Activated CD4-positive, CD25-positive, alpha-beta regulatory T cell treated with anti-CD3 and anti-CD28 coated beads, Interleukin-2, amount 50 U/mL, for 16 hours (primary cell): Measurements from ENCODE around the gene HECA.

Source experiments
- DNase-seq: peaks from one replicate; pipeline ENCODE4 v3.0.0-alpha.2; 2020; ENCODE audit warnings: low read depth, low spot score

HECA gene

DNA sequence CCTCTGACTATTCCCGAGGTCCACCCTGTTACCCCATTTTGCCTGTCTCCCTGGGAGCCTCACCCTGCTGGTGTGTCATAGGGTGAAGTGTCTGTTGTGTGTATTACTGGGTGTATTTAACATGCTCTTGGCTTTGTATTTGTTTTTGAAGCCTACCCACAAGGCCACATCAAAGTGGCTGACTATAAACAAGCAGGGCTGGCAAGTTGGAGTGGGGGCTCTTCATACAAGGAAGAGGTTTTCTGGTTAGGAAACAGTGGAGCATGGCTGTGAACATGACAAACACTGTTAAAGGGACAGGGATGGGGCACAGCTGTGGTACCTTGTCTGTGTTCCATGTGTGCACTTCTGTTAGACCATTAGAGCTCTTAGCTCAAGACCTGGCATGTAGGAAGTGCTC, 26.3 kb downstream of the HECA start:
- DNase-seq: peak; percentile 41

- peak; percentile 55 for DNase-seq
Observed at GRCh38 chr6:139161817-139162284, 27.0 kb downstream of the HECA start.

- no peak for DNase-seq
Observed at GRCh38 chr6:139164001-139164400, 29.1 kb downstream of the HECA start.

DNA sequence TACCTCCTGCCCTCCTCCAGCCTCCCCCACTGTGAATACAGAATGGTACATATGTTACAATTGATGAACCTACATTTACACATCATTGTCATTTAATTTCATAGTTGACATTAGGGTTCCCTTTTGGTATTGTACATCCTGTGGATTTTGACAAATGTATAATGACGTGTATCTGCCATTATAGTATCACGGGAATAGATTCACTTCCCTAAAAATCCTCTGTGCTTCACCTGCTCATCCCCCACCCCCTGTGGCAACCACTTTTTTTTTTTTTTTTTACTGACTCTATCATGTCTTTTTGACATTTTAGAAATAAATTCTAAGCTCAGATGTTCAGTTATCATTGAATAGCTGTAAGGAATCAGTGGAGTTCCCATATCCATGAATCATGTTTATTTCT, 30.4 kb downstream of the HECA start:
- DNase-seq: no peak

- DNase-seq: no peak
Observed at GRCh38 chr6:139166238-139166955, 31.5 kb downstream of the HECA start.

GRCh38 chr6:139166956-139167313, 32.1 kb downstream of the HECA start:
- DNase-seq: no peak

- no peak for DNase-seq
Observed at GRCh38 chr6:139172151-139172550, 37.3 kb downstream of the HECA start.

GRCh38 chr6:139172567-139172966, 37.7 kb downstream of the HECA start:
- no peak for DNase-seq

DNA sequence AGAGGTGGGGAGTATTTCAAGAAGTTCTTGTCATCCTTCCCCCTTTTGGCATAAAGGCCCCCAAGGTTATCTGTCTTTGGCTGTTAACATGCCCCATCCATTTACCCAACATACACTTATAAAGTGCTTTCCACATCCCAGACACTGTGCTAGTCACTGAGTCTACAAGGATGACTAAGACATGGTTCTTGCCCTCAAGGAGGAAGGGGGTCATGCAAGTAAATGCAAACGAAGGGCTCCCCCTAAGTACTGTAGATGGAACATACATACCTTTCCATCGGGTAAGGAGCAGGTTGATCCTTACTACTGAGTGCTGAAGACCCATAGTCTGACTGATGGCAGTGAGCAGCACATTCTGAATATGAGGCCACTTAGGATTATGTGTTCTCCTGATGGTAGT, 38.3 kb downstream of the HECA start:
- no peak for DNase-seq

GRCh38 chr6:139173822-139174221, 38.9 kb downstream of the HECA start:
- no peak for DNase-seq

- no peak for DNase-seq
Observed at GRCh38 chr6:139174961-139175360, 40.1 kb downstream of the HECA start.

DNA sequence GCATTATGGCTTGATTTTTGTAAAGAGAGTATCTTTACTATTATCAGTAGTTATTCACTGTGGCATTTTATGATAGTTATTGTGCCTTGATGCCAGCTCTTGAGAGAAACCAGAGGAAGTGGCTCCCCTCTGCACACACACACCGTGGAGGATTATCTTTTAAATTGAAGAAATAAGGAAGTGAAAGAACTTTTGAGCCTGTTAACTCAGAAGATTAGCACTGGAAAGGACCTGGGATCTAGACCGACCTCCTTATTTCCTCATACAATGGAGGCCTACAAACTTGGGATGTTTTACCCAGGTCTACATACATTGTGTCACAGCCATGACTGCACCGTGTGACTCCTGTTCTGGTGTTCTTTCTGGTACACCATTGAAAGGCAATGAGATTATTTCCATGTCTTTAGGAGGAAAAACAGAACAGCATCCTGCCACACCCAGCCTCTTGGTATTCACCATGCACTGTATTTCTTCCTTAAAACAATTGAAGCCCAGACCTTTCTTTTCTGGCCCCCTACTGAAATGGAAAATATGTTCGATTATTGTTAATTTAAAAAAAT, 40.6 kb downstream of the HECA start:
- no peak for DNase-seq

DNA sequence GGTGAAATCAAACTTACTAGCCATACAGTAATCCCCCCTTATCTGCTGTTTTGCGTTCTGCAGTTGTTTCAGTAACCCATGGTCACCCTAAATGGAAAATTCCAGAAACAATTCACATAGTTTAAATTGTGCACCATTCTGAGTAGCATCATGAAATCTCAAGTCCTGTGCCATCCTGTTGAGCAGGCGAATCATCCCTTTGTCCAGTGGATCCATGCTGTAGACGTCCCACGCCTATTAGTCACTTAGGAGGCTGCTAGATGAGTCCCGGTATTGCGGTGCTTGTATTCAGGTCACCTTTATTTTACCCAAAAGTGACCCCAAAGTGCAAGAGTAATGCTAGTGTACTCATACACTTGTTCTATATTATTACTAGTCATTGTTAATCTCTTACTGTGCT, 46.4 kb downstream of the HECA start:
- no peak for DNase-seq

DNA sequence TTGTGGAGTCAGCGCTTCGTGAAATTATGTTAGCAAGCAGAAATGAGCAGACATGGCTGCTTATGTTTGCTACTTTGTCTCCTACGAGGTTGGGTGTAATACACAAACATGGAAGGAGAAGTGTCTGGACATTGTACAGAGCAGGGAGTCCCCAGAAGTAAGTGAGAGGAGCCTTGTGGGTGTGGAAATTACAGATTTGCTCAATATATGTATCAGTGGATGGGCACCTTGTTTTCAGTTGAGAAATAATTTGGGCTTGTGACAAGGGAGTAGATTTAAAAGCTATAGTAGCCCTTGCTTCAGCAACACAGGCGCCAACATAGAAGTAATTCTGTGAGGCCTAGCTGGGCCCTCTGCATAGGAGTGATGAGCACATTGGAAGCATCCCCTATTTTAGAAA, 49.2 kb downstream of the HECA start:
- no peak for DNase-seq

DNA sequence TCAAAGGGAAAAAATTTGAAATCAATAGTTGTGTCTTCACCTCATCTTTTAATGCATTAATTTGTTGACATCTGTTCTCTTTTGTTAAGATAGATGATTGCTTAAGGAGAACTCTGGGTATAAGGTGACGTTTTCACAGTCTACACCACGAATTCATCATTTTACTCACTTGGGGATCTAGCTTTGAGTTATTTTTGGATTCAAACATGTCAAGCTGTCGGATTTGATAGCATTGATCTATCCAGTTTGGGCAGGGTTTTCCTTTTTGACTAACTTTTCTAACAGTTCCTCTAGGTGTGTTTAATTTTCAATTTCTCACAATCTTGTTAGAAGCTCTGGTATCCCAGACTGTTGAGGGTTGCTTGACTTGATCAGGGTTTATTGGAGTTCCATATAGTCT, 49.6 kb downstream of the HECA start:
- DNase-seq: no peak

DNA sequence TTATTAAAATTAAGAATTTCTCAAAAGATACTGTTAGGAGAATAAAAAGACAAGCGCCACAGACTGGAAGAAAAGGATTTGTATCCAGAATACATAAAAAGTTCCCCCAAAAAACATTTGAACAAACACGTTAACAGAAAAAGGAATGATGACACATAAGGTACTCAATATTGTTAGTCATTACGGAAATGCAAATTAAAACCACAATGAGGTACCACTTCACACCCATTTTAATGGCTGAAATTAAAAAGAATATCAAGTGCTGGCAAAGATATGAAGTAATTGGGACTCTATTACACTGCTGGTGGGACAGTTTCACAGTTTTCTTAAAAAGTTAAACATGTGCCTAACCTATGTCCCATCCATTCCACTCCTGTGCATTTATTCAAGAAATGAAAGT, 51.4 kb downstream of the HECA start:
- DNase-seq: no peak

GRCh38 chr6:139186692-139187091, 51.8 kb downstream of the HECA start:
- no peak for DNase-seq

GRCh38 chr6:139187489-139187888, 52.6 kb downstream of the HECA start:
- DNase-seq: no peak

GRCh38 chr6:139189665-139190064, 54.8 kb downstream of the HECA start:
- DNase-seq: no peak

DNA sequence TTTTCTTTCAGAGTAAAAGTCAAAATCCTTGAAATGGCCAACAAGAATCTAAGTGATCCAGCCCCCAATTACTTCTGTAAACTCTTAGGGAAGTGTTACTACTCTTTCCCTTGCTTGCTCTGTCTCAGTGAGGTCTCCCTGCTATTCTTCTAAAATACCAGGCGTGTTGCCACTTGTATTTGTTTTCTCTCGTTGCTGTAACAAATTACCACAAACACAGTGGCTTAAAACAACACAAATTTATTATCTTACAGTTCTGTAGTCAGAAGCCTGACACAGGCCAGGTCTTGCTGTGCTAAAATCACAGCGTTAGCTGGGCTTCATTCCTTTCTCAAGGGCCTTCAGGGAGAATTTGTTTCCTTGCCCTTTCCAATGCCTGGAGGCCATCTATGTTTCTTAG, 59.9 kb downstream of the HECA start:
- DNase-seq: no peak

DNA sequence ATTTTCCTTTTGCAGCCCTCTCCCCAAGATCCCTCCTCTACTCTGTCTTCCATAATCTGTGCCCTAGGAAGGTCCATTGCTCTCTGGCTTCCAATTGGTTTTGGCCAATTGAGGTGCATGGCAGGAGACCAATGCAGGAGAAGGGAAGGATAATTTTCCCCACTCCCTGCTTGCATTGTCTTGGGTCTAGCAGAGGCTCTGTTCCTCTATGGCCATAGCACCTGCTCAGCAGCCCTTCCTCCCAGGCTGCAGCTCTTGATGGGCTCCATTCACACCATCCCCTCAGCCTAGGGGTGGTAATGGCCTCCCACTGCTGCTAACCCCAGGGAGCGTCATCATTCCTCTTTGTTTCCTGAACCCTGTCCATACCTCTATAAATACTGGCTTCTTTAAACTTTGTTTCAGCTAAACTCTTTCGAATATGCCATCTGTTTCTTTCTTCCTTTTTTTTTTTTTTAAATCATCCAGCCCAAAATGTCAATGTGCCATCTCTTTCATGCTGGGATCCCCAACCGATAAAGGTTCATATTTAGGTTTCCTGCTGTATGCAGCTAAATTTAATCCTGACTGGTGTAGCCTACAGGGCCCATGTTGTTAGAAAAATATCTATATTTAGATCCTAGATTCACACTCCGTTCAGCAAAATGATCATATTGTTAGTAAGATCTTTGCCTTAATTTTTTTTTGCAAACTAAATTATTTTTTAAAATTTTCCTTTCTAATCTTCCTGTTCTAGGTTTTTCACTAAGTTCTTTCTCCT, 63.8 kb downstream of the HECA start:
- DNase-seq: no peak

DNA sequence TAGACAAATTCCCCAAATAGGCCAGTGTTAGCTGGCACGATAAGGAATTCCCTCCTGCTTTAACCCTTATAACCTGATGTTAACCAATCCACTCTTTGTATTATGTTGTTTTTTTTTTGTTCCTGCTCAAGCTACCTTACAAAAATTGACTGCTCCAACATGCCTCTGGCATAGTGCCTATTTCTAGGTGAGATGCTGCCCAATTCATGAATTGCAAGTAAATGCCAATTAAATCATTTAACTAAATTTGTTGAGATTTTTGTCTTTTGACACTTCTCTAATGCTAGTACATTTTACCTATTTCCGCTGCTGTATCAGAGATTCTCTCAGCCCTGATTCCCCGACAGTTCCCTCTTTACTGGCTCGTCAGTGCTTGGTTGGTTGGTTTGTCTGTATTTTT, 66.5 kb downstream of the HECA start:
- no peak for DNase-seq

- no peak for DNase-seq
Observed at GRCh38 chr6:139204978-139205377, 70.1 kb downstream of the HECA start.
